DND-41 (cell line): ENCODE results near the gene PRLH.

ENCODE experiments used
- CTCF ChIP-seq: IDR thresholded peaks from 2 replicates; pipeline ENCODE4 v1.5.1; 2012; ENCODE audit warnings: borderline replicate concordance, low read length, moderate library complexity, mild to moderate bottlenecking; ENCODE audit not compliant: poor library complexity, severe bottlenecking; ENCODE audit errors: extremely low read depth
- EZH2 ChIP-seq: IDR thresholded peaks from 3 replicates; pipeline ENCODE4 v1.6.1; 2012; ENCODE audit warnings: borderline replicate concordance, low read depth, mild to moderate bottlenecking, moderate library complexity, low read length, inconsistent platforms; ENCODE audit not compliant: severe bottlenecking

GRCh38 chr2:237527766-237528165, 38.6 kb upstream of the PRLH start:
- TF ChIP-seq EZH2: no peak
- TF ChIP-seq CTCF: no peak
